Measurements from ENCODE around the gene AIFM3. TPM values are rescaled to one million over a fixed set of nuclear protein-coding genes. Genes with fewer than 3 reads are reported as not detected.
A peak's percentile ranks its signal among the peaks of the same experiment; 100 is the strongest.

Gene AIFM3
- total and polyA plus RNA-seq, 2 of the 4 experiments (the other 2 are of a cell fraction): 0.09 to 0.18 TPM

GRCh38 chr22:20957683-20958431 is 9.2 kb upstream of the AIFM3 start (continued):
- no peak for TF ChIP-seq USF2 (IDR thresholded peaks at IDR 0.05; ENCODE audit: low read depth, low read length)

- Histone ChIP-seq H2AFZ (replicated peaks; ENCODE audit: low read length, poor library complexity) (no peak overlapping the region), H3K9ac (ENCODE audit: low read depth, low read length) (no peak overlapping the region), H3K4ac (ENCODE audit: low read depth, low read length) (no peak overlapping the region), H3K27ac (ENCODE audit: insufficient read depth, low read length) (no peak overlapping the region), H3K79me1 (ENCODE audit: low read depth in 1 of 2, low read length in 2 of 2) (peaks cover 0 to 16% of the 10 kb centered on the region in 2 experiments; a peak in 2 of 4 replicates), H3K9me3 (ENCODE audit: control insufficient read depth, insufficient read depth, low read length) (no peaks in the 10 kb centered on the region), H2BK5ac (ENCODE audit: low read depth, low read length, poor library complexity, severe bottlenecking) (no peak overlapping the region), H3K18ac (ENCODE audit: low read depth, low read length) (no peak overlapping the region), H2BK120ac (ENCODE audit: low read depth, low read length) (no peak overlapping the region), H3K9me1 (ENCODE audit: insufficient read depth, low read length) (0 out of 2 replicates have a peak, but pooled peaks cover 7% of the 10 kb centered on the region), H3K4me1 (ENCODE audit: control insufficient read depth, insufficient read depth, low read length) (peaks cover 6% of the 10 kb centered on the region; the same call in 1 of the 2 replicates), H4K91ac (ENCODE audit: insufficient read depth, low read depth, low read length) (no peak overlapping the region), H2AK5ac (ENCODE audit: low read depth, low read length) (no peak overlapping the region), H2AK9ac (replicated peaks; ENCODE audit: low read depth, low read length, poor library complexity) (peak overlapping the region; percentile 28), H4K5ac (ENCODE audit: low read depth, low read length) (no peak overlapping the region), H3K56ac (ENCODE audit: extremely low read depth, insufficient read depth, low read length) (no peak overlapping the region), H3K4me3 (ENCODE audit: insufficient read depth, low read depth, low read length) (no peak overlapping the region), H3K36me3 (ENCODE audit: control insufficient read depth, insufficient read depth, low read length) (no peaks in the 10 kb centered on the region), H3K23ac (ENCODE audit: low read depth, low read length) (no peak overlapping the region), H2BK15ac (ENCODE audit: low read depth, low read length) (no peak overlapping the region), H3K4me2 (ENCODE audit: low read depth, low read length) (no peak overlapping the region), H4K20me1 (ENCODE audit: insufficient read depth, low read length) (peaks cover 13% of the 10 kb centered on the region; the same call in 1 of the 2 replicates), H4K8ac (ENCODE audit: low read depth in 2 of 2, low read length in 2 of 2) (no peak overlapping the region), H2BK20ac (ENCODE audit: low read depth, low read length) (no peak overlapping the region), H3K14ac (replicated peaks; ENCODE audit: low read depth, low read length) (no peak overlapping the region), H3K27me3 (ENCODE audit: control insufficient read depth, insufficient read depth, low read length) (peaks cover 18% of the 10 kb centered on the region)
- ATAC-seq (ENCODE audit: low read depth) (no peak), DNase-seq (no peak)
- intact Hi-C loops (cut with micrococcal nuclease) (loop anchor here (10.0 kb wide), 2 partner anchors 75 to 155 kb away; no protein-coding TSS in a partner anchor), dilution Hi-C loops (cut with HindIII; ENCODE audit: low sequenced_read_pairs, unreplicated experiment) (no loop called here), in situ Hi-C loops (cut with MboI; ENCODE audit: low sequenced_read_pairs) (no loop called here)
- BruUV-seq (replicated peaks): no TSS peak
- POLR2A ChIA-PET (ENCODE audit: unreplicated experiment): no interaction called here
- CTCF ChIA-PET: no interaction called here
- no CpG with 5 or more reads among the region's 20 CpGs for whole genome bisulfite sequencing, 2 experiments (ENCODE audit: extremely low coverage in 2 of 2, insufficient read length in 1 of 2)
- no peak for TF ChIP-seq CHD1 (IDR thresholded peaks at IDR 0.05; ENCODE audit: low read depth, low read length)
- TF ChIP-seq CTCF (conservative IDR thresholded peaks at IDR 0.05; ENCODE audit: low read depth, low read length): no peak
- no peak for TF ChIP-seq POLR2A (IDR thresholded peaks at IDR 0.05; ENCODE audit: low read depth, low read length)
- TF ChIP-seq NFE2L2 (IDR thresholded peaks at IDR 0.05; ENCODE audit: low read depth, low read length): no peak
- no peak for TF ChIP-seq MAZ (IDR thresholded peaks at IDR 0.05; ENCODE audit: borderline replicate concordance, low read depth, low read length)
- TF ChIP-seq FOS (IDR thresholded peaks at IDR 0.05; ENCODE audit: low read depth, low read length): no peak
- no peak for TF ChIP-seq ELK1 (IDR thresholded peaks at IDR 0.05; ENCODE audit: borderline replicate concordance, low read depth, low read length)
- no peak for TF ChIP-seq USF2 (IDR thresholded peaks at IDR 0.05; ENCODE audit: low read depth, low read length)
Measured at GRCh38 chr22:20959578-20960461, 7.2 kb upstream of the AIFM3 start.

Data from IMR-90 (cell line).